HG03196 (cell line): Measurements from ENCODE around the gene INF2.
"Not testable (repeated sequence)": the region's sequence is repeated elsewhere in the genome, so short reads cannot be mapped to it uniquely, and the experiment has no call there.

ENCODE experiments used
- ATAC-seq: cut with Tn5 transposase; IDR thresholded peaks from one replicate; pipeline ENCODE4 v1.9.1; 2021; ENCODE audit not compliant: unreplicated experiment

INF2 gene

GRCh38 chr14:104689109-104689880, at the start of gene INF2:
Gene INF2 (plus strand): TSS chr14:104689618. CDS start chr14:104701366, 11,748 bp downstream.
- ATAC-seq = no peak

DNA sequence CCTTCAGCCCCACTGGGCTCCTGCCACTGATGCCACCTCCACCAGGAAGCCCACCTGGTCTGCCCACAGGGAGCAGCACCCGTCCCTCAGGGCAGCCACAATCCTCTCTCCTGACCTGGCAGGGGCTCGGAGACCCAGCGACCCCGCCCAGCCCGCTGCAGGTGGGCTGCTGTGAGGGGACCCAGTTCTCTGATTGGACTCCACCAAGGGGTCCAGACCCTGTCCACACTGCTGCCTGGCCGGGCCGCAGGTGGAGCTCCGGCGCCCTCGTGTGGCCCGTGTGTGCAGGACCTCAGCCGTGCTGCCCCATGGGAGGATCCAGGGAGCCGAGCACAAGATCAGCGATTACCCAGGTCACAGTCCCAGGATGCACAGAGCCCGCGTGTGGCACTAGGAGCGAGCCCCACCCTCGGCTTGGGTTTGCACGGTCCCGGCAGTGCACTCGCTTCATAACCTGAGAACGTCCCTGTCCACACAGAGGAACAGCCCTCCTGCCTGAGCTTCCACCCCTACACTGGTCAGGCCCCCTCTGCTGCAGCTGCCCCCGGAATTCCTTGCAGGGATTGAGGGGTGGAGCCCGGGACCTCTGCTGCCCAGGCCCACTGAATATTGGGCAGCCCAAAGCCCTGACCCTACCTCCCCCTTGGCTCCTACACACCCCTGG, 49.4 kb upstream of the INF2 start:
- ATAC-seq = no peak

DNA sequence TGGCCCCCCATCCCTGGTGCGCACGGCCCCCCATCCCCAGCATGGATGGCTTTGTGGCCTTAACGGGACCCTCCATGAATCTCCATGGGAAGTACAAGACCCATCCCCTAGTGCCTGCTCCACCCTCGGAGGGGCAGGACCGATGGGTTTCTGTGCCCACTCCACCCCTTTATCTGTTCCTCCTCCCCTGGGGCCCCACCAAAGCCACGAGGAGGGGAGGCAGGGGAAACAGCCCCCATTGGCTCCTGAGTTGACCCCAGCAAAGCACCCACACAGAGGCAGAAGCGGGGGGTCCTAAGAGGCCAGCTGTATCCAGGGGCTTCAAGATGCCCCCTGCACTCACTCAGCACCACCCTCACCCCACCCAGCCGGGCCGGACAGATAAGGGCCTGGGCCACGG, 48.7 kb upstream of the INF2 start:
- ATAC-seq = no peak

- ATAC-seq = no peak
Observed at GRCh38 chr14:104641753-104642539, 47.5 kb upstream of the INF2 start.

- ATAC-seq = no peak
Observed at GRCh38 chr14:104642540-104642868, 46.9 kb upstream of the INF2 start.

- ATAC-seq = no peak
Observed at GRCh38 chr14:104643306-104643705, 46.1 kb upstream of the INF2 start.

DNA sequence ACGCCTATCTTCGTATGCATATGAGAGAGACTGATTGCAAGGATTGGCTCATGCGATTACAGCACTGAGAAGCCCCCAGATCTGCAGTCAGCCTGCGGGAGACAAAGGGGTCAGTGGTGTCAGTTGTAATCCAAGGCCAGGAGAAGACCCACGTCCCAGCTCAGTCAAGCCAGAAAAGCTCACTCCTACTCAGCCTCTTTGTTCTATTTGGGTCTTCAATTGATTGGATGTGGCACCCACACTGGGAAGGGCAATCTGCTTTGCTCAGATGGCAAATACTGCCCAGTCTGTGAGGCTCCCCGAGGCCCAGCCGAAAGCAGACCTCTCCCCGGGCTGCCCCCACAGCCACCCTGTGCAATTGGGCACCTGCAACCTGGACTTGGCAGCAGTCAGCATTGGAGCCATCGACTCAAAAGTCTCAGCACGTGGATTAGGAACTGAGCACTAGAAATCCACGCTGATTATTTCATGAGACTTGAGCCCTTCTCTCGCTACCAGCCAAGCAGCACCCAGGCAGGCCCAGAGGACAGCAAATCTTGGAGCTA, 45.3 kb upstream of the INF2 start:
- ATAC-seq = no peak

DNA sequence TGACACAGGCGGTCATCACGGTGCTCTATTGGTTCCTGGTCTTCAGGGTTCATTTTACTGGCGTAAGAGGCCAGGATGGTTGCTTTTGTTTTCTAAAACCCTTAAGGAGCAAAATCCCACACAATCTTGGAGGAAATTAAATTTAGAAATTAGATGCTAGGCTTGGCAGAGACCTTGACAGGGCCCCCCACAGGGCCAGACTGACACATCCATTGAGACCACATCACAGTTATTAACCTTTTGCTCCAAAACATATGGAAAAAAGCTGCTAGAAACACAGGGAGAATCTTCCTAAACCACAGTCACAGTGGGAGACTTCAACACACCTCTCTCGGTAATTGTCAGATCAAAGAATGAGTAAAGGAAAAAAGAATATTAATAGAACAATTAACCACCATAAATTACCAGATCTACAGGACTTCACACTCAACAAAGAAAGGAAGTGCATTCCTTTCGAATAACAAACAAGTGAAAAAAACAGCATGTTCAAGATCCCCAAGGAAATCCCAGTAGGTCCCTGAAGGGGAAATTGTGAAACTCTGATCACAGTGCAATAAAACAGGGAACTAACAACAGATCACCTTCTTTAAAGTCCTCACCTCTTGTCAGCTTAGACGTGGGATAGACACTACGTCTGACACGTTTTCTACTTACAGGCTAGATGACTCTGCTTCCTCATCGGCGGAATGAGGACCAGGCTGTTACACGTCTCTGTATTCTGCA, 44.6 kb upstream of the INF2 start:
- no peak for ATAC-seq

- no peak for ATAC-seq
Observed at GRCh38 chr14:104647467-104648043, 41.9 kb upstream of the INF2 start.

DNA sequence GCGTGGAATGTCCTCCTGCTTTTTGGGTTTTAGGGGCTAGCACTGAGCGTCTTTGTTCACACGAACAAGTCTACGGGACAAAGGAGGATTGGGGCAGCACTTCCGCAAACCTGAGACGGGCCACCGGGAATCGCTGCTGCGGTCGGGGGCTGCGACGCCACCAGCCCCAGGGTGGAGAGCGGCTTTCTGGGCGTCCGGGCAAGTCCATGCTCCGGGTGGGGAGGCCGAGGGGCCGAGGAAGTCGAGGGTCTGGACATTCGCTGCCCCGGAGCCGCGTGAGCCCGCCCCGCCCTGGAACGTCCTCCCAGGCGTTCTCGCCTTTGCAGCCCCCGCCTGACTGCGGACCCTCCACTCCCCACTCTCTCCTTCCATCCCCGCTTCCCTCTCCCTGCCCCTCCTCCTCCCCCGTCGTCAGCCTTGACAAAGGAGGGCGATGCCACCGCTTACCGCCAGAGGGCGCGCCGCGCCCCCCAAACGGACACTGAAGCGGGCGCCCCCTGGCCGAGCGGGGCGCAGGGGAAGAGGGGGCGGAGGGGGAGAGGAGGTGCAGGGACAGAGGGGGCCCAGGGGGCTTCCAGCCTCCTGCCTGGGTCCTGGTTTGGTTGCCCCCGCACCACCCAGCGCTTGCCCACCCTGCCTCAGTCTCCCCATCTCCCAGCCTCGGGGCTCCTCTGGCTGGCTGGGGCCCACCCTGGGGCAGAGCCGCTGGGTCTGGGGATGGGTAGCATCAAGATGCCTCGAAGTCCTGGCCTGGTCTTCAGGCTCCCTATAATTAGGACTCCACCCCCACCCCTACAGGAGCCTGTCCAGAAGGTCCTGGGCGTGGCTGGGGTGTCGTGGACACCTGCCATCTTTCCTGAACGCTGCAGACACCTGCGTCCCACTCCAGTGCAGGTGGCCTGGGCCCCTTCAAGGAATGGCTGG, 39.1 kb upstream of the INF2 start:
- no peak for ATAC-seq

DNA sequence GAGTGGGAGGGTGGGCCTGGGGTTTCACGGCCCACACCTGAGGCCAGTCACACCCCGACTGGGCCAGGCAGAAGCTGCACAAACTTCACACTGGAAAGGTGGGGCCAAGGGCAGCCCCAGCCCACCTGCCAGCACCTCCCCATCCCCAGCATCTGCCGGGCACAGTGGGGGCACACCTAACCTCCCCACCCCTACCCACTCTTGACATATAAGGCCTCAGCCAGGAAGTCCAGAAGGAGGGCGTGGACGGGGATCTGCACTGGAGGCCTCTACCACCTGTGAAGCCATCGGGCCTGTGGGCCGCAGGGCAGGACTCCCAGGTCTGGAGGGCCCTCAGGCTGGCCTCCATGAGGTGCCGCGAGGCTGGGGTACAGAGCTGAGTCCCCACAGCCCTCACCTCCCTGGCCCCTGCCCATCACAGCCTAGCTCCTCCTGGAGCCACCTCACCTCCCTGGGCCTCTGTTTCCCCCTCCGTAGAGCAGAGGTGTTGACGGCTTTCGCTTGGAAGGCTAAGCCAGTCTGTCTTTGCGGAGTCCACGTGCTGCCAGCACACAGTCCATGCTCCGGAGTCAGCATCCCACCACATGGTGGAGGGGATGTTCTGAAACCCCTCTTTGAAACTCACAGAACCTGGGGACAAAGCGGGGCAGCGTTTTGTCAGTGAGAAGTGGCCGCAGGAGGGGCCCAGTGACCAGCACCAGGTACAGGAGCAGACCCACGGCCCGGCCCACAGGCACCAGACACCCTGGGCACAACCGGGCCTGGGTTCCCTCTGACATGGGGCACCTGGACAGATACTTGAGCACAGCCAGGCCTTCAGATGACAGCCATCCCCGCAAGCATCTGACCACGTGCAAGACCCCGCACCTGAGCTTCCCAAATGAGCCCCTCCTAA, 38.2 kb upstream of the INF2 start:
- no peak for ATAC-seq

GRCh38 chr14:104651876-104652260, 37.5 kb upstream of the INF2 start:
- ATAC-seq = no peak

GRCh38 chr14:104652386-104652785, 37.0 kb upstream of the INF2 start:
- ATAC-seq = no peak

GRCh38 chr14:104653130-104653920, 36.1 kb upstream of the INF2 start:
- ATAC-seq = not testable (repeated sequence)

DNA sequence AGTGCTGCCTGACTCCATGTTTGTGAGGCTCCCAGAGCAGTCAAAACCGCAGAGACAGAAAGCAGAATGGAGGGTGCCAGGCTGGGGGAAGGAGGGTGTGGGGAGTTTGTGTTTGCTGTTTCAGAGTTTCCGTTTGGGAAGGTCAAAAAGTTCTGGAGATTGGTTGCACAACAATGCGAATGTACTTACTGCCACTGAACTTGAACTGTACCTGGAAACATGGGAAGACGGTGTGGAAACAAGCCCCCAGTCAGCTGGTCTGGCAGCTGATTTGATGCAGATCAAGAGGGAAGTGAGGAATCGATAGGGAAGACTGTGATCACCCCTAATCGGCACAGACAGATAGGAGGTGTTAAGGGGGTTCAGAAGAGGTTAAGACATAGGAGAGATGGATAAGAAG, 35.3 kb upstream of the INF2 start:
- no peak for ATAC-seq

- no peak for ATAC-seq
Observed at GRCh38 chr14:104655128-104655848, 34.1 kb upstream of the INF2 start.

GRCh38 chr14:104656014-104656714, 33.3 kb upstream of the INF2 start:
- no peak for ATAC-seq
